H1 (cell line): ENCODE measurements around the gene MICALL2. TPM values are rescaled to one million over a fixed set of nuclear protein-coding genes. Genes with fewer than 3 reads are reported as not detected.

ENCODE experiments used
- CTCF ChIA-PET: fragments of 300-600 bp; sonication (Branson Sonifier 250); formaldehyde crosslinking; loops from one replicate; lab custom pipeline; 2021; ENCODE audit not compliant: partially characterized antibody; lab: Charles Lee
- POLR2A ChIA-PET: fragments of 300-600 bp; sonication (Branson Sonifier 250); formaldehyde crosslinking; loops from one replicate; lab custom pipeline; 2021; ENCODE audit warnings: inconsistent platforms; ENCODE audit not compliant: partially characterized antibody; lab: Charles Lee
- DNase-seq, 2 experiments: peaks; one replicate each; pipeline versions ENCODE4 v3.0.0 to v3.0.0-alpha.2; 2010 to 2022; ENCODE audit warnings: low spot score in 2 of 2, low read depth in 1 of 2, mixed read lengths in 1 of 2
- FAIRE-seq: peaks from 2 replicates; lab custom pipeline; 2011; peaks lifted over from hg19 to GRCh38; lab: Jason Lieb, UNC
- H2AFZ ChIP-seq: 2 replicates; pipeline ENCODE4 v1.8.1; 2012; ENCODE audit warnings: low read length, inconsistent platforms
- H2AK5ac ChIP-seq: 2 replicates; pipeline ENCODE4 v1.6.1; 2013; ENCODE audit warnings: low read depth, low read length
- H2BK120ac ChIP-seq: replicated peaks from 2 replicates; pipeline ENCODE3; 2013; ENCODE audit warnings: low read depth, low read length, inconsistent platforms
- H2BK12ac ChIP-seq: 2 replicates; pipeline ENCODE4 v1.6.1; 2013; ENCODE audit warnings: low read depth, low read length
- H2BK15ac ChIP-seq: 2 replicates; pipeline ENCODE4 v1.6.1; 2013; ENCODE audit warnings: low read length
- H2BK20ac ChIP-seq: 2 replicates; pipeline ENCODE4 v1.6.1; 2013; ENCODE audit warnings: low read length
- H2BK5ac ChIP-seq: 2 replicates; pipeline ENCODE4 v1.6.1; 2013; ENCODE audit warnings: low read depth, low read length
- H3K14ac ChIP-seq: 2 replicates; pipeline ENCODE4 v1.6.1; 2013; ENCODE audit warnings: inconsistent platforms; ENCODE audit not compliant: insufficient read length
- H3K18ac ChIP-seq: 2 replicates; pipeline ENCODE4 v1.6.1; 2013; ENCODE audit warnings: low read length; ENCODE audit errors: extremely low read depth
- H3K23ac ChIP-seq: 2 replicates; pipeline ENCODE4 v1.6.1; 2013; ENCODE audit warnings: inconsistent platforms; ENCODE audit not compliant: insufficient read length
- H3K23me2 ChIP-seq: 2 replicates; pipeline ENCODE4 v1.6.1; 2013; ENCODE audit warnings: low read depth, low read length
- H3K27ac ChIP-seq: 2 replicates; pipeline ENCODE4 v1.6.1; 2011; ENCODE audit warnings: low read depth, low read length, inconsistent platforms
- H3K27me3 ChIP-seq, 4 experiments: replicated peaks in 1 of 4; 1 replicate in 1 of 4; 2 replicates in 3 of 4; pipeline versions ENCODE4 v1.6.1 to v1.8.1; 2011 to 2013; ENCODE audit warnings: low read length in 3 of 4, mild to moderate bottlenecking in 3 of 4, inconsistent platforms in 2 of 4, mixed read lengths in 2 of 4, moderate library complexity in 1 of 4; ENCODE audit not compliant: control insufficient read depth in 3 of 4, insufficient read depth in 3 of 4; ENCODE audit errors: extremely low read depth in 1 of 4
- H3K36me3 ChIP-seq, 4 experiments: 2 replicates each; pipeline versions ENCODE4 v1.6.1 to v1.8.1; 2011 to 2013; ENCODE audit warnings: mild to moderate bottlenecking in 4 of 4, low read length in 3 of 4, moderate library complexity in 2 of 4, control low read depth in 1 of 4, inconsistent platforms in 1 of 4; ENCODE audit not compliant: insufficient read depth in 4 of 4, control insufficient read depth in 2 of 4
- H3K4ac ChIP-seq: replicated peaks from 2 replicates; pipeline ENCODE3; 2013; ENCODE audit warnings: low read length, low read depth, mixed read lengths, inconsistent platforms; ENCODE audit not compliant: insufficient read length
- H3K4me1 ChIP-seq, 4 experiments: replicated peaks in 1 of 4; 1 replicate in 1 of 4; 2 replicates in 3 of 4; pipeline versions ENCODE4 v1.6.1 to v1.8.1; 2011 to 2013; ENCODE audit warnings: low read length in 3 of 4, inconsistent platforms in 2 of 4, mixed read lengths in 1 of 4; ENCODE audit not compliant: insufficient read depth in 4 of 4, control insufficient read depth in 3 of 4
- H3K4me2 ChIP-seq, 2 experiments: 2 replicates each; pipeline versions ENCODE4 v1.6.1 to v1.8.1; 2011 to 2013; ENCODE audit warnings: low read depth in 2 of 2, low read length in 2 of 2, control low read depth in 1 of 2, inconsistent platforms in 1 of 2, mild to moderate bottlenecking in 1 of 2; ENCODE audit not compliant: insufficient read depth in 1 of 2
- H3K4me3 ChIP-seq, 4 experiments: fragments of 200-600, 300-600 bp in 1 of 4; sonication (generic), shearing (Covaris generic), sonication (Bioruptor Twin) in 1 of 4; 2 replicates each; pipeline versions ENCODE4 v1.5.1 to v1.8.1; 2011 to 2016; ENCODE audit warnings: low read length in 4 of 4, low read depth in 3 of 4, control low read depth in 2 of 4, inconsistent platforms in 2 of 4, mild to moderate bottlenecking in 2 of 4, mixed read lengths in 1 of 4, moderate library complexity in 1 of 4; ENCODE audit not compliant: insufficient read depth in 2 of 4; ENCODE audit errors: extremely low read depth in 1 of 4
- H3K56ac ChIP-seq: replicated peaks from 2 replicates; pipeline ENCODE3; 2013; ENCODE audit warnings: low read depth, mild to moderate bottlenecking, mixed read lengths, low read length, inconsistent platforms; ENCODE audit not compliant: insufficient read length
- H3K79me1 ChIP-seq: 2 replicates; pipeline ENCODE4 v1.6.1; 2013; ENCODE audit warnings: low read depth, low read length, control low read depth
- H3K79me2 ChIP-seq, 2 experiments: 2 replicates each; pipeline versions ENCODE4 v1.6.1 to v1.8.1; 2012 to 2013; ENCODE audit warnings: low read length in 2 of 2, mild to moderate bottlenecking in 2 of 2, inconsistent platforms in 1 of 2; ENCODE audit not compliant: insufficient read depth in 2 of 2, control insufficient read depth in 1 of 2
- H3K9ac ChIP-seq, 4 experiments: replicated peaks in 1 of 4; 1 replicate in 1 of 4; 2 replicates in 3 of 4; pipeline versions ENCODE4 v1.6.1 to v1.8.1; 2011 to 2013; ENCODE audit warnings: low read depth in 3 of 4, low read length in 3 of 4, control low read depth in 2 of 4, mild to moderate bottlenecking in 2 of 4, moderate library complexity in 2 of 4, inconsistent platforms in 1 of 4; ENCODE audit errors: extremely low read depth in 1 of 4
- H3K9me3 ChIP-seq, 2 experiments: 2 replicates each; pipeline versions ENCODE4 v1.6.1 to v1.8.1; 2012 to 2013; ENCODE audit warnings: mild to moderate bottlenecking in 2 of 2, moderate library complexity in 2 of 2, control low read depth in 1 of 2, inconsistent platforms in 1 of 2, low read depth in 1 of 2, low read length in 1 of 2, mixed read lengths in 1 of 2; ENCODE audit not compliant: insufficient read depth in 2 of 2
- H4K20me1 ChIP-seq, 2 experiments: replicated peaks in 1 of 2; 2 replicates each; pipeline versions ENCODE3 to v1.8.1; 2011 to 2013; ENCODE audit warnings: inconsistent platforms in 2 of 2, low read length in 2 of 2, mild to moderate bottlenecking in 1 of 2; ENCODE audit not compliant: insufficient read depth in 2 of 2, control insufficient read depth in 1 of 2
- H4K5ac ChIP-seq: 2 replicates; pipeline ENCODE4 v1.6.1; 2013; ENCODE audit warnings: low read length, low read depth, mixed read lengths, inconsistent platforms; ENCODE audit not compliant: insufficient read length
- H4K8ac ChIP-seq: 2 replicates; pipeline ENCODE4 v1.8.0; 2013; ENCODE audit warnings: mild to moderate bottlenecking, moderate library complexity, low read length, inconsistent platforms; ENCODE audit not compliant: insufficient read depth; ENCODE audit errors: extremely low read depth
- H4K91ac ChIP-seq: replicated peaks from 2 replicates; pipeline ENCODE3; 2013; ENCODE audit warnings: low read length, mixed read lengths, inconsistent platforms; ENCODE audit not compliant: insufficient read length
- CREB1 ChIP-seq: IDR thresholded peaks from 2 replicates; pipeline ENCODE4 v1.6.1; 2012; ENCODE audit warnings: inconsistent platforms
- EGR1 ChIP-seq: IDR thresholded peaks from 2 replicates; pipeline ENCODE4 v1.6.1; 2011; ENCODE audit warnings: low read depth, low read length, borderline replicate concordance
- HDAC2 ChIP-seq, 2 experiments: fragments of 300-600 bp in 1 of 2; sonication (generic) in 1 of 2; IDR thresholded peaks; 2 replicates each; pipeline ENCODE4 v1.6.1; 2011 to 2012; ENCODE audit warnings: low read depth in 2 of 2, low read length in 2 of 2, mild to moderate bottlenecking in 2 of 2, moderate library complexity in 2 of 2, borderline replicate concordance in 1 of 2, inconsistent platforms in 1 of 2
- MAX ChIP-seq: IDR thresholded peaks from 2 replicates; pipeline ENCODE4 v1.6.1; 2012; ENCODE audit warnings: inconsistent platforms
- NANOG ChIP-seq: IDR thresholded peaks from 2 replicates; pipeline ENCODE4 v1.6.1; 2011; ENCODE audit warnings: low read length, low read depth, mild to moderate bottlenecking, inconsistent platforms; ENCODE audit not compliant: insufficient read depth, poor library complexity, severe bottlenecking
- NRF1 ChIP-seq: IDR thresholded peaks from 2 replicates; pipeline ENCODE4 v1.6.1; 2011; ENCODE audit warnings: mild to moderate bottlenecking, low read depth, low read length, improper control_type of control experiment
- SIN3A ChIP-seq, 2 experiments: IDR thresholded peaks in 1 of 2; conservative IDR thresholded peaks in 1 of 2; 2 replicates each; pipeline ENCODE4 v1.6.1; 2011 to 2012; ENCODE audit warnings: low read length in 2 of 2, improper control_type of control experiment in 1 of 2, low read depth in 1 of 2, mild to moderate bottlenecking in 1 of 2
- SP1 ChIP-seq: IDR thresholded peaks from 2 replicates; pipeline ENCODE4 v1.6.1; 2011; ENCODE audit warnings: low read depth, low read length
- TAF1 ChIP-seq: IDR thresholded peaks from 2 replicates; pipeline ENCODE4 v1.6.1; 2011; ENCODE audit warnings: mild to moderate bottlenecking, low read depth, low read length
- TBP ChIP-seq: IDR thresholded peaks from 2 replicates; pipeline ENCODE4 v1.6.1; 2011; ENCODE audit warnings: low read depth, low read length, improper control_type of control experiment
- YY1 ChIP-seq: IDR thresholded peaks from 2 replicates; pipeline ENCODE4 v1.6.1; 2011; ENCODE audit warnings: low read depth, mild to moderate bottlenecking, low read length
- ZNF274 ChIP-seq: IDR thresholded peaks from 2 replicates; pipeline ENCODE4 v1.7.0; 2012; ENCODE audit warnings: low read length, borderline replicate concordance; ENCODE audit errors: extremely low read depth
- WGBS, 2 experiments: shearing (Covaris generic) in 1 of 2; methylation state at CpG; one replicate each; pipeline versions ENCODE4 v1.1.6 to v1.1.7; 2013 to 2015; ENCODE audit warnings: low lambda C conversion rate in 2 of 2, mixed read lengths in 2 of 2, inconsistent platforms in 1 of 2, low coverage in 1 of 2, missing lambda C conversion rate in 1 of 2; ENCODE audit not compliant: insufficient replicate concordance in 2 of 2, insufficient coverage in 1 of 2, insufficient read length in 1 of 2; ENCODE audit errors: extremely low coverage in 1 of 2, missing lambda C conversion rate in 1 of 2; 5-methylcytosine and 5-hydroxymethylcytosine counted together
- polyA plus RNA-seq, 7 experiments: library from polyadenylated mRNA; depleted of rRNA in 3 of 7; stranded (reverse) in 5 of 7; unstranded in 2 of 7; fragments of >200 nt in 5 of 7; fragments of 200-250 nt in 2 of 7; gene quantifications; 1 replicate in 5 of 7; 2 replicates in 1 of 7; 4 replicates in 1 of 7; pipeline versions ENCODE4 v1.2.1 to v1.2.3, GENCODE V29; 2011 to 2013; ENCODE audit warnings: missing spikeins in 2 of 7, mixed read lengths in 2 of 7
- total RNA-seq: library from RNA; stranded (reverse); fragmentation: NEBNext Ultra II Directional; extraction: Animal tissue kit (Norgen Biotek cat#: 25700); gene quantifications from 2 replicates; pipeline ENCODE4 v1.2.1, GENCODE V29; 2021

MICALL2 gene
- total and polyA plus RNA-seq, 2 of the 8 experiments (the other 6 are each of a cell fraction or from before 2014, with no cell fraction given): 5.3 to 8.5 TPM

DNA sequence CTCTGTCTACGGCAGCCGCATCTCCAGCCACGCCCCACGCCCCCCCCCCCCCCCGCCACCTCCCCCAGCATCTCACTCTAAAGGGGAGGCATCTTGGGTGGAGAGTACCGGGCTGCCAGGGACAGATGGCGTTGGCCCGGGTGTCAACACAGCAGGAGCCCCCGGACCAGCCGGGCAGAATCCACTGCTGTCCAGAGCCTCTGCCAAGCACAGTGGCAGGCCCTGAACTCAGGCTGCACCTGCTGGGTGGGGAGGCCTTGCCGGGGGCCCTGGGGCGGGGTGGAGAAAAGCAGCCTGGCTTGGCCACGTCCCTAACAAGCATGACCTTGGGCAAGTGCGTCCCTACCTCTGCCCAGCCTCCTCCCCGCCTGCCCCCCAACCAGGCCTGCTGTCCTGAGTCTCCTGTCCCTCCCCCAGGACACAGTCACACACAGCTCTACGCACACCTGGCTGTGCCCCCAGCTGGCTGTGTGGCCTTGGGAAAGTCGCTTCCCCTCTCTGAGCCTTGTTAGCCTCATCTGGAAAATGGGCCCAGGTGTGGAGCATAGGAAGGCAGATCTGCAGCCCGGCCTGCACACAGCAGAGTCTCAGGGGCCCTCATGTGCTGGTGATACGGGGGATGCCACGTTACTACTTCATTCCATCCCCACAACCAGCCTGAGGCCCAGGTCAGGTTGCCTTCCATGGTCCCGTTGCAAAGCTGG lies 45.2 kb downstream of the MICALL2 start:
- Histone ChIP-seq H4K8ac (no peak overlapping the region; the same call in 1 of the 2 replicates), H2AFZ (no peak overlapping the region), H2BK12ac (0 out of 2 replicates have a peak overlapping the region, but pooled peaks have one; percentile 50), H3K56ac (no peak overlapping the region), H3K9me3 (no peaks in the 10 kb centered on the region), H3K18ac (no peak overlapping the region), H2BK20ac (no peak overlapping the region), H3K36me3 (no peaks in the 10 kb centered on the region), H3K4me3 (no peak overlapping the region), H2BK15ac (no peak overlapping the region), H3K4me1 (peaks cover 0 to 3% (median 2%) of the 10 kb centered on the region in 4 experiments; a peak in 4 of 7 replicates), H4K5ac (no peak overlapping the region), H3K14ac (no peak overlapping the region), H3K79me1 (no peaks in the 10 kb centered on the region), H3K4me2 (no peak overlapping the region), H4K20me1 (peaks cover 2 to 11% of the 10 kb centered on the region in 2 experiments), H3K79me2 (no peaks in the 10 kb centered on the region), H3K23ac (no peak overlapping the region), H3K4ac (no peak overlapping the region), H2AK5ac (no peak overlapping the region), H3K27ac (no peak overlapping the region), H2BK120ac (no peak overlapping the region), H4K91ac (no peak overlapping the region), H3K23me2 (peaks cover 14% of the 10 kb centered on the region; the same call in 1 of the 2 replicates), H3K27me3 (peaks cover 0 to 9% (median 8%) of the 10 kb centered on the region in 4 experiments; a peak in 4 of 7 replicates), H3K9ac (no peak overlapping the region), H2BK5ac (no peak overlapping the region)
- ChIA-PET CTCF (interaction anchor here (0.6 to 3.6 kb wide), 6 partner anchors 15 to 265 kb away, joined by 3 to 30 read pairs (median 5); no protein-coding TSS in a partner anchor), POLR2A (interaction anchor here (0.7 kb wide), 1 partner anchor 11 kb away, joined by 3 read pairs; no protein-coding TSS in a partner anchor)
- FAIRE-seq (no peak), DNase-seq (no peak)
- WGBS, 2 experiments: 79% methylated on average over 12 of the region's 21 CpGs; no CpG with 5 or more reads in 1 of the 2 experiments
- TF ChIP-seq HDAC2 (IDR thresholded peaks at IDR 0.05; ENCODE audit: borderline replicate concordance in 1 of 2, low read depth in 2 of 2, low read length in 2 of 2) (no peak), TBP (no peak), NANOG (no peak), SIN3A (conservative IDR thresholded peaks at IDR 0.05 in 1 of 2, IDR thresholded peaks at IDR 0.05 in 1 of 2; ENCODE audit: low read depth in 1 of 2, low read length in 2 of 2) (no peak), ZNF274 (no peak), NRF1 (no peak), TAF1 (no peak), MAX (no peak), SP1 (no peak), YY1 (no peak), CREB1 (no peak), EGR1 (no peak)
